SK-N-SH (cell line): ENCODE data around the gene KIF1A.

Source experiments
- TF ChIP-seq, protein P1 (sequence below): fragments of 150-350 bp; IDR thresholded peaks from 2 replicates; pipeline ENCODE4 v1.6.1; 2017; ENCODE audit warnings: antibody characterized with exemption, low read length, low read depth, borderline replicate concordance
- TF ChIP-seq, protein P2 (sequence below): IDR thresholded peaks from 2 replicates; pipeline ENCODE4 v1.4.0; 2012; ENCODE audit warnings: low read depth

GRCh38 chr2:240736281-240737250 is 83.5 kb downstream of the KIF1A start:
- TF ChIP-seq, protein P1, sequence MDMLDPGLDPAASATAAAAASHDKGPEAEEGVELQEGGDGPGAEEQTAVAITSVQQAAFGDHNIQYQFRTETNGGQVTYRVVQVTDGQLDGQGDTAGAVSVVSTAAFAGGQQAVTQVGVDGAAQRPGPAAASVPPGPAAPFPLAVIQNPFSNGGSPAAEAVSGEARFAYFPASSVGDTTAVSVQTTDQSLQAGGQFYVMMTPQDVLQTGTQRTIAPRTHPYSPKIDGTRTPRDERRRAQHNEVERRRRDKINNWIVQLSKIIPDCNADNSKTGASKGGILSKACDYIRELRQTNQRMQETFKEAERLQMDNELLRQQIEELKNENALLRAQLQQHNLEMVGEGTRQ = no peak
- TF ChIP-seq, protein P2, sequence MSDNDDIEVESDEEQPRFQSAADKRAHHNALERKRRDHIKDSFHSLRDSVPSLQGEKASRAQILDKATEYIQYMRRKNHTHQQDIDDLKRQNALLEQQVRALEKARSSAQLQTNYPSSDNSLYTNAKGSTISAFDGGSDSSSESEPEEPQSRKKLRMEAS = no peak
